Tongue (tissue), 2 donors: Measurements from ENCODE around the gene GABRA6. TPM values are rescaled to one million over a fixed set of nuclear protein-coding genes. Genes with fewer than 3 reads are reported as not detected.
A peak's percentile ranks its signal among the peaks of the same experiment; 100 is the strongest.
"Not testable (repeated sequence)": the region's sequence is repeated elsewhere in the genome, so short reads cannot be mapped to it uniquely, and the experiment has no call there.

Experiments
- DNase-seq: peaks from one replicate; pipeline ENCODE4 v3.0.0-alpha.2; 2015
- total RNA-seq: library from RNA; depleted of rRNA; stranded (reverse); fragments of >200 nt; gene quantifications from one replicate; pipeline ENCODE4 v1.2.3, GENCODE V29; 2014

Gene GABRA6
- not detected for total RNA-seq

DNA sequence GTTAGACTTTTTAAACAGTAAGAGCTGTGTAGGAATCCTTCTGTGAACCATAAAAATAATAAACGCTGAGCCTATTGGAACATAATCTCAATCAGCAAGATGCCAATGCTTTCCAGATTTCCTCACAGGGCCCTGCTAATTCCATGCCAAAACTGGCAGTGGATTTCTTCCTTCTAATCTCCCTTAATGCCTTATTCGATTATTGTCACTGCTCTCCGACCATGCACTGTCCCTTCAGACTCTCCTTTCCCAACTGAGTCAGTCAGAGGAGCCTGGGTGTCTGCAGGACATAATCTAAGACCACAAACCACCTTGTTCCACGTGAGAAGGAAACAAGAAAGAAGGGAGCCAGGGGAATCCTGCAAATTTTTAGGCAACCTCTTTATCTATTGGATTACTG is at the start of gene GABRA6:
TSS of gene GABRA6 (plus strand) at position 261 of the 400 bp plus-strand sequence. CDS start 269 bp downstream, outside the sequence.
- DNase-seq: no peak

DNA sequence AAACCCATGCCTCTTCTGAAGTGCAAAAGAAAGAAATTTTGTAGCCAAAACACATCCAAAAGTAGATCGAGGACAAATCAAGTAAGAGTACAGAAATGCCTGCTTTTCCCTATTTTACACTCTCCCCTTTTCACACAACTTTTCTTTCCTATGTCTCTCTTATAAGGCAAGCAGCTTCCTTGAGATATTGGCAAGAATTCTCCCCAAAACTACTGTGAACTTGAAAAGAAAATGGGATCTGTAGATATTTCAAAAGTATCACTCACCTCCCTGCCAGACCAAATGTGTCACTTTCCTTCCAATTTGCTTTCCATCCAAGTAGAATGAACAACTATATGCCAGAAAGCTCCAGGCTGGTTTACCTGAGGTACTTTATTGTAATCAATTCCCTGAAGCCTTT is 47.9 kb upstream of the GABRA6 start:
- DNase-seq: no peak

- DNase-seq: no peak
Observed at GRCh38 chr5:161641444-161641843, 44.1 kb upstream of the GABRA6 start.

DNA sequence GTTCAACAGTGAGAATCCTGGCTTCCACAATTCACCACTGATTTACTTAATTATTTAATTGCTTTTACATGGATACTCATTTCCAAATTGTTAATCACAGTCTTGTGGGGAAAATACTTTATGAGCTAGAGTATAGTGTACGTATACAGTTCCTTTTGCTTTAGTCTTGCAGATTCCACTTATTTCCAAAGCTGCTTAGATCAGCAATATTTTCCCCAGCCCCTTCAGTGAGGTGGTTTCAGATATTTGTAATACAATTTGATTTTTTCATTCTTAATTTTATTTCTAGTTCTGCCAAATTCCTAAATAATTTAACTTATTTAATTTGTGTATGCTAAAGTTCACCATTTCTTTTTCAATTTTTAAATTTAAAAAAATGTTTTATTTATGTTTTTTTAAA is 40.3 kb upstream of the GABRA6 start:
- DNase-seq: no peak

DNA sequence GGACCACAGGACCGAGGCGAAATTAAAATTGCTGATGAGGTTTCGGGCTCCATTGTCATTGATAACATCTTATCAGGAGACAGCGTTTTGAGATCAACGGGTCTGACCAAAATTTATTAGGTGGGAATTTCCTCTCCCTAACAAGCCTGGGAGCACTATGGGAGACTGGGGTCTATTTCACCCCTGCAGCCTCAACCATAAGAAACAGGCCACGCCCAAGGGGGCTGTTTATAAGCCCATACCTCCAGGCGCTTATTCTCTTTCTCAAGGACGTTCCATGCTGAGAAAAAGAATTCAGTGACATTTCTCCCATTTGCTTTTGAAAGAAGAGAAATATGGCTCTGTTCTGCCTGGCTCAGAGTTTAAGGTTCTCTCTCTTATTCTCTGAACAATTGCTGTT is 33.6 kb upstream of the GABRA6 start:
- not testable (repeated sequence) for DNase-seq

DNA sequence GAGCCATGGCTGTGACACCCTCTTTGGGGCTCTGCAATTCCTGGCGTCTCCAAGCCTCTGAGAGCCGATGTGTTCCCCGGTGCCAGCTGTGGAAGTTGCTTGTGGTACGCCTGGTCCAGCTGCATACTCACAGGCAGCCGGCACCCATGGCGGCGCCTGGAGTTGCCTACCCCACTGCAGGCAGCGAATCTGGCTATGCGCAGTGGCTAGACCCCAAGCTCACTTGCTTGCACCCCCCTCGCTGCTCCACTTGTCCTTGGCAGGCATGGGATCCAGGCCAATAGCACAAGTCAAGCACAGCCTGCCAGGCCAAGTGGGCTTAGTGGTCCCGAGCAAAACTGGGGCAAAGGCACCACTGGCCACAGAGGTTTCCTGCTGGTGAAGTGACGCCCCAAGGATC is 24.7 kb upstream of the GABRA6 start:
- no peak for DNase-seq

DNA sequence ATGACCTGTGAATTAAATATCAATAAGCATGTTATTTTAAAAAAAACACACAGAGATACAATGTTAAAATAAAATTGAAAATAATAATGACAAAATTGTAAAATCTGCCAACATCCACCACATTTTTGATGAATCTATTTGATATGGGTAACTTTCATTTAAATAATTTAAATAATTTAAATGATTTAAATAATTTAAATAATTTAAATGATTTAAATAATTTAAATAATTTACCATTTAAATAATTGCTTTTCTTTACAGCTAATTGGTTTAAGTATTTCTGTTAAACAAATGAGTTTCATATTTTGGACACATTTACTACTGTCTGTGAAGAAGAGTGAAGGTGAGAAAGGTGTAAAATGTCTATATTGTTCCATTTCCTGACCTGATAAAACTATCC is 22.1 kb upstream of the GABRA6 start:
- no peak for DNase-seq

GRCh38 chr5:161676103-161676502 is 9.4 kb upstream of the GABRA6 start:
- peak; percentile 1 for DNase-seq

- no peak for DNase-seq
Observed at GRCh38 chr5:161686149-161686548, 628 bp downstream of the GABRA6 start.

GRCh38 chr5:161686881-161687280 is 1.4 kb downstream of the GABRA6 start:
- no peak for DNase-seq

DNA sequence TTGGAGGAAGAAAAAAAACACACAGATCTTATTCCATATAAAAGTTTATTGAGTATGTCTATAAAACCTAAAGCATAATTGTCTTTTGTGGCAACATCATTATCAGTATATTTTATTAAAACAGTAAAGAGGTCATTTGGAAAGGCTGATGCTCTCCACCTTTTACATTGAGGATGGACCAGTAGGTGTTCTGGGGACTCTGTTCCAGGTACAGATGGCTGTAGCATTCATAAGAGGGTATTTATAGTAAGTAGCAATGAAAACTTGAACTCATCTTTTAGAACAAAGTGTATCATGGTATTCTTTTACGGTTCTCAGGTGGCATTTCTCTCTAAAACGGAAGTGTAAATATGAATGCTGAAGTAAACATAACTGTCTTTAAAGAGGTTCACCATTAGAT is 1.8 kb downstream of the GABRA6 start:
- no peak for DNase-seq

DNA sequence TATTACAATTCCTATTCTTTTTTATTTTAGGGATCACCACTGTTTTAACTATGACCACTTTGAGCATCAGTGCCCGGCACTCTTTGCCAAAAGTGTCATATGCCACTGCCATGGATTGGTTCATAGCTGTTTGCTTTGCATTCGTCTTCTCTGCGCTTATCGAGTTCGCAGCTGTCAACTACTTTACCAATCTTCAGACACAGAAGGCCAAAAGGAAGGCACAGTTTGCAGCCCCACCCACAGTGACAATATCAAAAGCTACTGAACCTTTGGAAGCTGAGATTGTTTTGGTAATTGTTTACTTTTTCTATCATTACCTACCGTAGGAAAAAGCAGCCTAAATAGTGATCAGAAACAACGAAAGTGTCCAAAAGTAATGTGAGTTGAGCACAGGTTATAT is 6.4 kb downstream of the GABRA6 start:
- DNase-seq: no peak

- DNase-seq: no peak
Observed at GRCh38 chr5:161697001-161697400, 11.5 kb downstream of the GABRA6 start.

- no peak for DNase-seq
Observed at GRCh38 chr5:161700065-161700464, 14.5 kb downstream of the GABRA6 start.

DNA sequence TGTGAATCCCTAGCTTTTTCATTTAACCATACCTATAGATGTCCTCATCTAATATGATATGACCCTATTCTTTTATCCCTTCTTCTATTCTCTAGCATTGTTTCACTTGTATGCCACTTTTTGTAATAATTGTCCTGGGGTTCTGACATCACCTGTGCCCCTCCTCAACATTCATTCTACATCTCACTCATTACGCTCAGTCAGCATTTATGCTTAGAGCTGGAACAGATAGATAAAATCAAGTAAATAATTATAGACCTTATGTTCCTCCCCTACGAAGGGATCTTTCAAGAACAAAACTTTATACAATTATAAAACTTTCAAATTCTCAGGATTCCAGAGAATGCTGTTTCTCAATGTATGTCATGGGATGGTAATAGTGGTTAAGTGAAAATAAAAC is 18.0 kb downstream of the GABRA6 start:
- DNase-seq: no peak

DNA sequence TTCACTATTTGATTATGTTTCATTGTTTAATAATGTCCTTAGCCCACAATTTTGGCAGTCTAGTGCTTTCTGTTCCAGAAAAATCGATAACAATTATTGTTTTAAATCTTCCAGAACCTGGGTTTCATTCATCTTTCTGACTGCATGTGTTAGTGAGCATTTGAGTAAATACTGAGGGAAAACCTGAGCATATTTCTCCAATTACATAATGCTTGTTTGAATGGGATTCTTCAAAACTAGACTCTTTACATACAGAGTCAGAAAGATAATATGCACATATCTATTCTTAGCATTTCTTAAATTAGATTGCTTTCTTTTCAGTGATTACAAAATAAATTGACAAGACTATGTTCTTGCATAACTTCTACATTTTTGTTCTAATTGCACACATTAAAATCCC is 21.9 kb downstream of the GABRA6 start:
- no peak for DNase-seq

- DNase-seq: no peak
Observed at GRCh38 chr5:161709239-161709638, 23.7 kb downstream of the GABRA6 start.

GRCh38 chr5:161713042-161713441 is 27.5 kb downstream of the GABRA6 start:
- no peak for DNase-seq

DNA sequence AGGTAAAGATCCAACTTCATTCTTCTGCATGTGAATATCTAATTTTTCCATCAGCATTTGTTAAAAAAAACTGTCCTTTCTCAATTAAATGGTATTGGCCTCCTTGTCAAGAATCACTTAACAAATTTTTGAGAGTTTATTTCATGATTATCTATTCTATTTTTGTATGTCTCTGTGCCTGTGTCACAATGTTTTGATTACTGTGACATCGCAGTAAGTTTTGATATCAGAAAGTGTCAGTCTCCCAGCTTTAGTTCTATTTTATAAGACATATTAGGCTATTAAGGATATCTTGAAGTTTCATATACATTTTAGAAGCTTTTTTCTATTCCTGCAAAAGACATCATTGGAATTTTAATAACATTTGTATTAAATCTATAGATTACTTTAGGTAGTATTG is 33.6 kb downstream of the GABRA6 start:
- DNase-seq: no peak

DNA sequence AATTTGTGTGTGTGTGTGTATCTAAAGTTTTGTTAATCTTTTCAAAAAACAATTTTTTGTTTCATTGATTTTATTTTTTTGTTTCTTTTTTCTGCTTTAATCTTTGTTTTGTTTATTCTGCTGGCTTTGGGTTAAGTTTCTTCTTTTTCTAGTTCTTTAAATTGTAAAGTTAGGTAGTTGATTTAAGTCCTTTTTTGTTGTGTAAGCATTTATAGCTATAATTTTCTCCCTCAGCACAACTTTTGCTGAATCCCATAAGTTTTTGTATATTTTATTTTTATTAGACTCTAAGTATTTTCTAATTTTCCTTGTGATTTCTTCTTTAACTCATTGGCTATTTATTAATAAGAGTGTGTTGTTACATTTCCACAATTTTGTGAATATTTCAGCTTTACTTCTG is 34.9 kb downstream of the GABRA6 start:
- DNase-seq: no peak

DNA sequence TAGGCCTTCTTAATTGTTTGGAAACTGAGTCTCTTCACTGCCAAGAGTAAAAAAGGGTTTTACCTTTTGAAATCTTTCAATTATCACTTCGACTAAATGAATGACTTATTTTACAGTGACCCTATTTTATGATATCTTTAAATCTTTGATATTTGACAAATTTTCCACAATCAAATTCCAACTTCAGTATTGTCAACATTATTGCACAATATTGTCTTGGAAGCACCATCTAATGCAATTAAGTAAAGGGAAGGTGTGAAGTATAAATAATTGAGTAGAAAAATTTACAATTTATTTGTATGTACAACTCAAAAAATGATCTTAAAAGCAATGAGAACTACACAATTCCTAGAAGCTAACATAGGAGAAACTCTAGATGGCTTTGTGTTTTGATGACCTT is 49.2 kb downstream of the GABRA6 start:
- DNase-seq: no peak

- no peak for DNase-seq
Observed at GRCh38 chr5:161740433-161740832, 54.9 kb downstream of the GABRA6 start.

GRCh38 chr5:161744276-161744675 is 58.8 kb downstream of the GABRA6 start:
- no peak for DNase-seq

DNA sequence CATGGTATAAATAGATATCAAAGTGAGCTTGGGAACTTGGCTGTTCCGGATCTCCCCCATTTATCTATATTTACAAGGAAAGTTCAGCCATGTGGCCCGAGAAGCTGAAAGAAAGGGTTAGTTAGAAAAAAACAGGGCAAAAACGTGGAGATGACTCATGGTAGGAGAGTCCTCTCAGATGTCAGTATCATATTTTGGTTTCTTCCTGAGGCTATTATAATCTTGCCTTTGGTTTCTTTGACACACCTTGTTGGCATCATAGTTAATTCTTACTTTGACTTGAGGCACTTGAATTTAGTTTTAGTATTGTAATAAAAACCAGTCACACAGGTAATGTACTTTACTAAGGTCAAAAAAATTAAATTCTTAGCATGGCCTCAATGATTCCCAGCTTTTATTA is 59.9 kb downstream of the GABRA6 start:
- DNase-seq: no peak

GRCh38 chr5:161751265-161751664 is 65.7 kb downstream of the GABRA6 start:
- no peak for DNase-seq
